ENCODE results near the gene RASD1. TPM values are rescaled to one million over a fixed set of nuclear protein-coding genes. Genes with fewer than 3 reads are reported as not detected.

The RASD1 gene
- 0.53 and 6.0 TPM in 2 replicates for total RNA-seq (ENCODE audit: low replicate concordance)

GRCh38 chr17:17496189-17497064, at the start of gene RASD1:
RASD1 (minus strand) TSS chr17:17496395; CDS start chr17:17496181, 214 bp downstream.

GRCh38 chr17:17476865-17477467, 19.2 kb downstream of the RASD1 start, which contains the start of gene MED9:
MED9 (plus strand) TSS chr17:17477000; CDS start chr17:17477042, 42 bp downstream.

Other genes starting within 250 kb of the RASD1 start
- gene COPS3, start 215.1 kb downstream of the RASD1 start, total RNA-seq (ENCODE audit: low replicate concordance) = 47.0 and 69.2 TPM in 2 replicates
- gene NT5M, start 193.0 kb downstream of the RASD1 start, total RNA-seq (ENCODE audit: low replicate concordance) = 0.70 and 0.83 TPM in 2 replicates
- gene MED9, start 19.4 kb downstream of the RASD1 start, total RNA-seq (ENCODE audit: low replicate concordance) = 6.8 and 7.7 TPM in 2 replicates
- gene PEMT, start 95.3 kb upstream of the RASD1 start, total RNA-seq (ENCODE audit: low replicate concordance) = 13.7 and 21.4 TPM in 2 replicates
- gene RAI1, start 185.1 kb upstream of the RASD1 start, total RNA-seq (ENCODE audit: low replicate concordance) = 2.0 and 4.7 TPM in 2 replicates